Measurements from ENCODE around the gene AMBRA1.

AMBRA1 gene

DNA sequence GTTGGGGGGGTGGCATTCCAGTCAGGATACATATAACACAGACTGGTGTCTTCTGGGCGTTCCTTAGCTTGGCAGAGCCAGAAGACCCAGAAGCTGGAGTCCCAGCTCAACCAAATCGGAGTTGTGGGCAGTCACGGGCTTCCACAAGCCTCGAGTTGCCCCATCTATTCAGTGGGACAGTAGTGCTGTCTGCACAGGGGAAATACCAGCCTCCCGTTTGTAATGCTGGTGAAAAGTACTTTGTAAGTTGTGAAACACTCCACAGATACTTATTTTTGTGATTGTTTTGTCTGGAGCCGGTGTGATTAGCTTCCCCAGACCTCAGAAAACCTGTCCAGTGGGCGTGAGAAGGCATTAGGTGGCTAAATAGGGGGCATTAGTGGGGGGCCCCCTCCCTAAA lies 232.9 kb downstream of the AMBRA1 start:
- peak overlapping the region; percentile 65 for H3K4me3 ChIP-seq (ENCODE audit: low read length)
- peak overlapping the region; percentile 82 for H3K27ac ChIP-seq (ENCODE audit: low read depth, low read length)
- peaks cover 2% of the 10 kb centered on the region for H3K36me3 ChIP-seq (ENCODE audit: control insufficient read depth, insufficient read depth, low read length)
- no peaks in the 10 kb centered on the region for H3K27me3 ChIP-seq (ENCODE audit: control insufficient read depth, insufficient read depth, low read length)
- H3K4me1 ChIP-seq (ENCODE audit: control insufficient read depth, insufficient read depth, low read length): peaks cover 27% of the 10 kb centered on the region
- H3K9ac ChIP-seq (ENCODE audit: low read length): peak overlapping the region; percentile 43

DNA sequence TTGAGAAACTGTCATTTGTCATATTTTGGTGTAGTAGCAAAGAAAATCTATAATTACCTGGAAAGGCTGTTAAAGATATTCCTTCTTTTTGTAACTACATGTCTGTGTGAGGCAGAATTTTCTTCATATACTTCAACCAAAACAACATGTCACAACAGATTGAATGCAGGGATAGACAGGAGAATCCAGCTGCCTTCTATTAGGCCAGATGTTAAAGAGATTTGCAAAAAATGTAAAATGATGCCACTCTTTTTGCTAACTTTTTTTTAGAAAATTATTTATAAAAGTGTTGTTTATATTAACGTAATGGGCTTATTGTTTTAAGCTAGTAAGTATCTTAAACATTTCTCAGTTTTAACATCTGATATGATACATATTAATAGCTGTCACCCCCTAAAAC lies 233.9 kb downstream of the AMBRA1 start:
- Histone ChIP-seq H3K4me1 (ENCODE audit: control insufficient read depth, insufficient read depth, low read length) (peaks cover 27% of the 10 kb centered on the region), H3K27ac (ENCODE audit: low read depth, low read length) (no peak overlapping the region), H3K4me3 (ENCODE audit: low read length) (no peak overlapping the region), H3K9ac (ENCODE audit: low read length) (no peak overlapping the region), H3K36me3 (ENCODE audit: control insufficient read depth, insufficient read depth, low read length) (peaks cover 2% of the 10 kb centered on the region), H3K27me3 (ENCODE audit: control insufficient read depth, insufficient read depth, low read length) (no peaks in the 10 kb centered on the region)

DNA sequence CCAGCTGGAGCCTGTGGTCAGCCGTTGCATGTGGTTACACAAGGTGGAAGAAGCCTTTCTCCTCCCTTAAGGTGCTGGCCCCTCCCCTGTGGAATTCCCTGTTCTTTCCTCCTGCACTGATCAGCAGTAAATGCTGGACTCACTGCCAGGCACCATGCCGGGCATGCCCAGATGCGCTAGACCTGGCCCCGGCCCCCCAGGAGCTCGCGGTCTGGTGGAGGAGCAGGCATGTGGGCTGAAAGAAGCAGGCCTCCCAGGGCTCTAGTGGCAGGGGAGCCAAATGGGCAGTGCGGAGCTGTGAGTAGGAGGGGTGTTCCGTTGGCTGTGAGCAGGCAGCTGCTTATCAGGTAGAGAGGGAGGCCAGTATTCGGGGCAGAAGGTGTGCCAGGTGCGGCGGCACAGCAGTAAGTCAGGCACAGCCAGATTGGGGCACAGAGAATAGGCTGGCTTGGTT lies 236.3 kb downstream of the AMBRA1 start:
- H3K9ac ChIP-seq (ENCODE audit: low read length): no peak overlapping the region
- H3K27me3 ChIP-seq (ENCODE audit: control insufficient read depth, insufficient read depth, low read length): no peaks in the 10 kb centered on the region
- peaks cover 16% of the 10 kb centered on the region for H3K4me1 ChIP-seq (ENCODE audit: control insufficient read depth, insufficient read depth, low read length)
- H3K36me3 ChIP-seq (ENCODE audit: control insufficient read depth, insufficient read depth, low read length): no peaks in the 10 kb centered on the region
- H3K4me3 ChIP-seq (ENCODE audit: low read length): no peak overlapping the region
- H3K27ac ChIP-seq (ENCODE audit: low read depth, low read length): no peak overlapping the region

DNA sequence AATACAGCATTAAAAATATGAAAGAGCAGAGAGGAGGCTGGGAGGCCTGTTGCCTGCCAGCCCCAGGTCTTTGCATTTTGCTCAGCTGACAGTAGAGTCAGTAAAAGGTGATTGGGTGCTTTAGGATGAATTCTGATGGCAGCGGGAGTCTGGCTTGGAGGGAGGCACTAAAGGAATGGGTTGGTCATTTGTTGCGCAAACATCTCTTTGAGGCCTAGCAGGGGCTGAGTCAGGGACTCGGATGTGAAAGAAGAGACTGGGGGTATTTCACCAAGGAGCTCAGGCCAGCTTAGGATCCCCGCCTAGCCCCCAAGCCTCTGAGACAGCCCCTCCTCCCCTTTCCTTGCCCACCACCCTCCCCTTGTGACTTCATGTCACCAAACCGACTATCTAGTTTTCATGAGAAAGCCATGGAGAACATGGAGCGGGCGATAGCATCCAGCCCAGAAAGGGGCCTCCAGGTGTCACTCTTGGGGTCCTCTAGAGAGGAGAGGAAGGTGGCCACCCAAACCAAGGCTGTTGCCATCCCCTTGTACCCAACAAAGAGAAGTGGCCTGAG lies 236.8 kb downstream of the AMBRA1 start:
- H3K36me3 ChIP-seq (ENCODE audit: control insufficient read depth, insufficient read depth, low read length): no peaks in the 10 kb centered on the region
- peaks cover 11% of the 10 kb centered on the region for H3K4me1 ChIP-seq (ENCODE audit: control insufficient read depth, insufficient read depth, low read length)
- no peak overlapping the region for H3K9ac ChIP-seq (ENCODE audit: low read length)
- no peak overlapping the region for H3K4me3 ChIP-seq (ENCODE audit: low read length)
- H3K27me3 ChIP-seq (ENCODE audit: control insufficient read depth, insufficient read depth, low read length): no peaks in the 10 kb centered on the region
- H3K27ac ChIP-seq (ENCODE audit: low read depth, low read length): no peak overlapping the region

DNA sequence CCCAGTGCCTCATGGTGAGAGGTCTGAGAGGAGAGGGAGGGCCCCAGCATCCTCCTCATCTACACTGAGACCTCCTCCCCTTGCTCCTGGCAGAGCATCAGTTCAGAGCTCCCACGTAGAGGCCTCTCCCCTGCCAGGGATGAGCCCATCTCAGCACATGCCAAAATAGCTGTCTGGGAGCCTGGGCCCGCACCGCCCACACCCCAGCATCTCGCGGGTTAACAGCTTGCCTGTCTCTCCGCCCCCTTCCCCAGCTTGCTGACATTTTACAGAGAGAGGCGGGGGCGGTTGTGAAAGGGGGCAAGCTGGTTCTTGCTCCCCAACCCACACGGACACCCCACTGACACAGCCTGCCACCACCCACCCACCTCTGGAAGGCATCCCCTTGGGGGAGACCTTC lies 240.1 kb downstream of the AMBRA1 start:
- H3K36me3 ChIP-seq (ENCODE audit: control insufficient read depth, insufficient read depth, low read length): no peaks in the 10 kb centered on the region
- no peaks in the 10 kb centered on the region for H3K27me3 ChIP-seq (ENCODE audit: control insufficient read depth, insufficient read depth, low read length)
- no peak overlapping the region for H3K4me3 ChIP-seq (ENCODE audit: low read length)
- no peak overlapping the region for H3K9ac ChIP-seq (ENCODE audit: low read length)
- H3K4me1 ChIP-seq (ENCODE audit: control insufficient read depth, insufficient read depth, low read length): peaks cover 2% of the 10 kb centered on the region
- H3K27ac ChIP-seq (ENCODE audit: low read depth, low read length): no peak overlapping the region

DNA sequence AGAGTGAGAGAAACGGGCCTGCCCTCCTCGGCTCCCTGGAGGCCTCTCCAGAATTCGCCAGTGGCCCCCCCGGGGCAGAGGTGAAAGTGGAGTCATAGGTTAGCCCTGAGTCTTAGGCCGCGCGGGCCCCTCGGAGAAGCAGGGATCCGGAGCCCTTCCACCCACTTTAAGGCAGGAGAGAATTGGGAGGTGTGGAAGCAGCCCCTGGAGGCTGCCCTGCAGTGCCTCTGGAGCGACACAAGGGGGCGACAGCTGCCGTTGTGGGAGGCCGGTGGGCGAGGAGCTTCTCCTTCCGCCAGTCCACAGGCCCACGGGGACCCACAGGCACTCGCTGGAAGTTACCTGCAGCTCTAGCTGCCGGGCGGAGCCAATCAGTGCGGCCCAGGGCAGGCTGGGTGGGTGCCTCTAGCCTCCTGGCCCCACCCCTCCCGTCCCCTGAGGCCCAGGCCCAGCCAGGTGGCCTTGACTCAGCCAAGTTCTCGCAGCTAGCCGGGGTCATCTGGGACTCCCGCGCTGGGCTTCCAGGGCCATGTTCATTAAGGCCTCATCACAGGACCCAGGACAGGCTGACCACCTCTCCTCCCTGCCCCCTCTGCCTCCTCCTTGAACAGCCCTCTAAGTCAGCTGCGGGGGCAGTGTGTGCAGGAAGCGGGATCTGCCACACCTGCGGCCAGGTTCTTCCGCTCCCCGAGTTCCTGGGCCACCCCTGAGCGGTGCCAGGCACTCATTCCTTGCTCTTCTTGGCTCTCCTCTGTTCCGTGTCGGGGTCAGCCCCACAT lies 241.6 kb downstream of the AMBRA1 start:
- no peaks in the 10 kb centered on the region for H3K27me3 ChIP-seq (ENCODE audit: control insufficient read depth, insufficient read depth, low read length)
- no peaks in the 10 kb centered on the region for H3K36me3 ChIP-seq (ENCODE audit: control insufficient read depth, insufficient read depth, low read length)
- H3K9ac ChIP-seq (ENCODE audit: low read length): no peak overlapping the region
- no peak overlapping the region for H3K27ac ChIP-seq (ENCODE audit: low read depth, low read length)
- H3K4me3 ChIP-seq (ENCODE audit: low read length): no peak overlapping the region
- peaks cover 7% of the 10 kb centered on the region for H3K4me1 ChIP-seq (ENCODE audit: control insufficient read depth, insufficient read depth, low read length)

DNA sequence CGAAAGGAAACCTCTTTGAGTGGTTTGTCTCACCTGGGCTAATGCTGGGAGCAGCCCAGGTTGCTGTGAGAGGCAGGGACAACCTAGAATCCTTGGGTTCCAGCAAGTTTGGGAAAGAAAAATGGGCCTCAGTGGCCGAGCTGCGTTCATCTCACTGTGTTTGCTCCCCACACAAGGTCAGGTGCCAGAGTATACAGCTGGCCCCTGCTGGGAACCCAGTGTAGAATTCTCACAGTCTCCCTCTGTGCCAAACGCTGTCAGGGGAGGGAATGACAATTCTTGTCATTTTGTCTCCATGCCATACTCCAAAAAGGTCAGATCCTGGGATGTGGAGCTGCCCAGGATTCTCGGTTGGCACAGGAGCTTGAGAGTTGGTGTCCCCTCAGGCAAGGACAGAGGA lies 242.2 kb downstream of the AMBRA1 start:
- Histone ChIP-seq H3K4me3 (ENCODE audit: low read length) (no peak overlapping the region), H3K9ac (ENCODE audit: low read length) (no peak overlapping the region), H3K36me3 (ENCODE audit: control insufficient read depth, insufficient read depth, low read length) (no peaks in the 10 kb centered on the region), H3K27me3 (ENCODE audit: control insufficient read depth, insufficient read depth, low read length) (no peaks in the 10 kb centered on the region), H3K4me1 (ENCODE audit: control insufficient read depth, insufficient read depth, low read length) (peaks cover 7% of the 10 kb centered on the region), H3K27ac (ENCODE audit: low read depth, low read length) (no peak overlapping the region)

DNA sequence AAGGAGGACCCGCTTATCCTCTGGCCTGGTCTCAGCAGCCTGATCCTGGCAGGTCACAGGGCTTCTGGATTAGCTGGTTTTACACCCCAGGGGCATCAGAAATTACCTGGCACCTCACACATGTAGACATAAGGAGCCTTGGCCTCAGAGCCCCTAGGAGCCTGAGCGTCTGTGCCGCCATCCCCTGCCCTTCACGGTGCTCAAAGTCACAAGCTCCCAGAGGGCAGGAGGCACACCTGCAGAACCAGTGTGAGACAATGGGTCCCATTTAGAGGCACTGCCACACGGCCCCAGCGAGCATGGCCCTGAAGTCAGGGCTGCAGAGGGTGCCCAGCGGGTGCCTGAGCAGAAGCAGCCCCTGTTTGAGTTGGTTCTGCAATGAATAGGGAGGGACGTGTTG lies 242.7 kb downstream of the AMBRA1 start:
- Histone ChIP-seq H3K9ac (ENCODE audit: low read length) (no peak overlapping the region), H3K27me3 (ENCODE audit: control insufficient read depth, insufficient read depth, low read length) (no peaks in the 10 kb centered on the region), H3K36me3 (ENCODE audit: control insufficient read depth, insufficient read depth, low read length) (no peaks in the 10 kb centered on the region), H3K4me3 (ENCODE audit: low read length) (no peak overlapping the region), H3K4me1 (ENCODE audit: control insufficient read depth, insufficient read depth, low read length) (peaks cover 7% of the 10 kb centered on the region), H3K27ac (ENCODE audit: low read depth, low read length) (no peak overlapping the region)

DNA sequence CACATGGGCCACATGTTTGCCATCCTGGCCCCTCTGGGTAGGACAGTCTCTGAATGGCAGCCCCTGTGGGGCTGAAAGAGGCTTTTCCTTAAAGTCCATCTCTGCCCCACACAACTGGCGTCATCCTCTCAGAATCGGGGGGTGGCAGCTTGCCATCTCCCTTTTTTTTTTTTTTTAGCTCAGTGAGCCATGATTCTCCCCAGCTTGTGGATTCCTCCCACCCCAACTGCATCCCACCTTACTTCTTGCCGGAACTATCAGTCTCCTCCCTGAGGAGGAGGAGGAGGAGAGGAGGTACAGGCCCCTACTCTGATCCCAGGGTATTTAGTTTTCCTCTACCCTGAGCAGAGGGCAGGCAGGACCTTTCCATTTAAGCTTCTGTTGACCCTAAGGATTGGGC lies 243.1 kb downstream of the AMBRA1 start:
- no peak overlapping the region for H3K9ac ChIP-seq (ENCODE audit: low read length)
- no peaks in the 10 kb centered on the region for H3K27me3 ChIP-seq (ENCODE audit: control insufficient read depth, insufficient read depth, low read length)
- H3K36me3 ChIP-seq (ENCODE audit: control insufficient read depth, insufficient read depth, low read length): no peaks in the 10 kb centered on the region
- no peak overlapping the region for H3K27ac ChIP-seq (ENCODE audit: low read depth, low read length)
- peaks cover 7% of the 10 kb centered on the region for H3K4me1 ChIP-seq (ENCODE audit: control insufficient read depth, insufficient read depth, low read length)
- H3K4me3 ChIP-seq (ENCODE audit: low read length): no peak overlapping the region

DNA sequence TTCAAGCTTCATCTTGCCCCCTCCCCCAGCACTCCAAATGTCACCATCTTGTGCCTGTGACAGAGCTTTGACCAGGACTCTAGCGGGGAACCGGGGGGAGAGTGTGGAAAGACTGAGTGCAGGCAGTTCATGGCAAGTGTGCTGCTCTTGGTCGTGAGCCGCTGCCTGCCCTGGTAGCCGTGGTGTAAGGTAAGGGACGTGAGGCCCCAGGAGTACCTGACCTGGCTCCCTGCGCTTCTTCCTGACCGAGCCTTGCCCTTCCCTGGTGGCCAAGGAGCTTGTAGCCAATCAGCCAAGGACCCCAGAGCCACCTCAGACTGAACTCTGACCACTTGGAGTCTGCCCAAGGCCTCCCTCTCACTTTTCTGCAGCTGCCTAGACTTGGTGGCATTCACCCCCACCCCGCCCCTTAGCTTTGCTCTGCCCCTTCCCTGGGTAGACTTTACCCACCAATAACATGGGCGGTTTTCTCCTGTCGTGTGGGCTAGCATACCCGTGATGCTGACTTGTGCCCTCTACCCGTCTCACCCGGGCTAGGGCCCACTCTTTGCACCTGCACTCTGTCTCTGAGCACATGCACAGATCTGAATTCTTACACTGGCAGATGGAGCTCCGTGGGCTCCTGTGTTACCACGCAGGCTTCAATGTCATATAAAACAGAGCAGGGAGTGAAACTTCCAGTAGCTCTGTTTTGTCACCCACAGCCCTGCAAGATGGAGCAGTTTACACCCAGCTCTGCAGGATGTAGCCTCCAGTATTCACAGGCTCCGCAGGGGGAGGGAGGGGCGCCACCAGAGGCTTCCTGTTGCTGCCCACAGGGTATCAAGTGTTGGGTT lies 245.0 kb downstream of the AMBRA1 start:
- H3K36me3 ChIP-seq (ENCODE audit: control insufficient read depth, insufficient read depth, low read length): no peaks in the 10 kb centered on the region
- peak overlapping the region; percentile 87 for H3K4me3 ChIP-seq (ENCODE audit: low read length)
- H3K4me1 ChIP-seq (ENCODE audit: control insufficient read depth, insufficient read depth, low read length): peaks cover 7% of the 10 kb centered on the region
- no peak overlapping the region for H3K27ac ChIP-seq (ENCODE audit: low read depth, low read length)
- H3K27me3 ChIP-seq (ENCODE audit: control insufficient read depth, insufficient read depth, low read length): no peaks in the 10 kb centered on the region
- no peak overlapping the region for H3K9ac ChIP-seq (ENCODE audit: low read length)

DNA sequence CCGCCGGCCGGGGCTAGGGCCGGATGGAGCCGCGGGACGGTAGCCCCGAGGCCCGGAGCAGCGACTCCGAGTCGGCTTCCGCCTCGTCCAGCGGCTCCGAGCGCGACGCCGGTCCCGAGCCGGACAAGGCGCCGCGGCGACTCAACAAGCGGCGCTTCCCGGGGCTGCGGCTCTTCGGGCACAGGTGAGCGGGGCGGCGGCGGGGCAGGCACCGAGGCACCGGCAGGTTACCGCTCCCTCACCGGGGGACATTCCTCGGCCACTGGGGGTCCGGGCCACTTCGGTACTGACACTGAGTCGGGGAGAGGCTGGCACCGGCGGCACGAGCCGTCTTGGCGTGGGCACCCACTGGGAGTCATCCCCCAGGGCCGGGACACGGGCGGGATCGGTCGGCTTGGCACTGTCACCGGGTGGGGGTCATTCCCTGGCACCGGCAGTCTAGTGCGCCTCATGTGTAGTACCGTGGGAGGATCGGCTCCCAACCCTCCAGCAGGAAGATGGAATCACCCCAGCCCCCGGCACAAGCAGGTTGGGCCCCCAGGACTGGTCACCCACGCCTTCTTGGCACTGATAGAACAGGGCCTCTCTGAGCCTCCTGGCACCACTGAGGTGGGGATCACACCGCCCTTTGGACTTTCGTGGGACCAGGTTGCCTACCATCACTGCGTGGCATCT lies 246.0 kb downstream of the AMBRA1 start:
- Histone ChIP-seq H3K4me3 (ENCODE audit: low read length) (peak overlapping the region; percentile 87), H3K27me3 (ENCODE audit: control insufficient read depth, insufficient read depth, low read length) (no peaks in the 10 kb centered on the region), H3K9ac (ENCODE audit: low read length) (peak overlapping the region; percentile 67), H3K4me1 (ENCODE audit: control insufficient read depth, insufficient read depth, low read length) (peaks cover 5% of the 10 kb centered on the region), H3K27ac (ENCODE audit: low read depth, low read length) (no peak overlapping the region), H3K36me3 (ENCODE audit: control insufficient read depth, insufficient read depth, low read length) (no peaks in the 10 kb centered on the region)
